ENCODE data around the gene HTT. TPM values are rescaled to one million over a fixed set of nuclear protein-coding genes. Genes with fewer than 3 reads are reported as not detected.

HTT gene
- polyA plus RNA-seq, 2 of the 4 experiments (the other 2 are of a cell fraction), result 14.5 to 16.9 TPM

DNA sequence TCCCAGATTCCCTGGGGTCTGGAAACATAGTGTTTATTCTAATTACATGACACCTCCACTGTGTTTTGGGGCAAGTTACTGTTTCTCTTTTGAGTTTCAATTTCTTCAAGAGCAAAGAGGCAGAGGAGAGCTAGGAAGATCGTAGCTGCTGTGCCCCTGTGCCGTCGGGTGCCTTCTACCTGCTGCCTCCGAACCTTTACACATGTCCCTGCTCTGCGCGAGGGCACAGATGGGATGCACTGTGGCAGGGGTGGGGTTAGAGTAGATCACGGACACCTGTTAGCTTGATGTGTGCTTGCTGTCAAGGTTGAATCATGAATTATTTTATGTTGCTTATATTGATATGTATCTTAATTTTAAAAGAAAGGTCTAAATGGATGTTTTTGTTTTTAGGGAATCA lies 103.4 kb downstream of the HTT start:
- no peak for TF ChIP-seq ZFP36 (IDR thresholded peaks at IDR 0.05; ENCODE audit: borderline replicate concordance, partially characterized antibody)
- TF ChIP-seq, protein P1, sequence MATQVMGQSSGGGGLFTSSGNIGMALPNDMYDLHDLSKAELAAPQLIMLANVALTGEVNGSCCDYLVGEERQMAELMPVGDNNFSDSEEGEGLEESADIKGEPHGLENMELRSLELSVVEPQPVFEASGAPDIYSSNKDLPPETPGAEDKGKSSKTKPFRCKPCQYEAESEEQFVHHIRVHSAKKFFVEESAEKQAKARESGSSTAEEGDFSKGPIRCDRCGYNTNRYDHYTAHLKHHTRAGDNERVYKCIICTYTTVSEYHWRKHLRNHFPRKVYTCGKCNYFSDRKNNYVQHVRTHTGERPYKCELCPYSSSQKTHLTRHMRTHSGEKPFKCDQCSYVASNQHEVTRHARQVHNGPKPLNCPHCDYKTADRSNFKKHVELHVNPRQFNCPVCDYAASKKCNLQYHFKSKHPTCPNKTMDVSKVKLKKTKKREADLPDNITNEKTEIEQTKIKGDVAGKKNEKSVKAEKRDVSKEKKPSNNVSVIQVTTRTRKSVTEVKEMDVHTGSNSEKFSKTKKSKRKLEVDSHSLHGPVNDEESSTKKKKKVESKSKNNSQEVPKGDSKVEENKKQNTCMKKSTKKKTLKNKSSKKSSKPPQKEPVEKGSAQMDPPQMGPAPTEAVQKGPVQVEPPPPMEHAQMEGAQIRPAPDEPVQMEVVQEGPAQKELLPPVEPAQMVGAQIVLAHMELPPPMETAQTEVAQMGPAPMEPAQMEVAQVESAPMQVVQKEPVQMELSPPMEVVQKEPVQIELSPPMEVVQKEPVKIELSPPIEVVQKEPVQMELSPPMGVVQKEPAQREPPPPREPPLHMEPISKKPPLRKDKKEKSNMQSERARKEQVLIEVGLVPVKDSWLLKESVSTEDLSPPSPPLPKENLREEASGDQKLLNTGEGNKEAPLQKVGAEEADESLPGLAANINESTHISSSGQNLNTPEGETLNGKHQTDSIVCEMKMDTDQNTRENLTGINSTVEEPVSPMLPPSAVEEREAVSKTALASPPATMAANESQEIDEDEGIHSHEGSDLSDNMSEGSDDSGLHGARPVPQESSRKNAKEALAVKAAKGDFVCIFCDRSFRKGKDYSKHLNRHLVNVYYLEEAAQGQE (IDR thresholded peaks at IDR 0.05), result no peak
- no peak for TF ChIP-seq KDM1A (IDR thresholded peaks at IDR 0.05; ENCODE audit: low read depth)
- TF ChIP-seq JUN (IDR thresholded peaks at IDR 0.05), result no peak
- TF ChIP-seq, protein P2, sequence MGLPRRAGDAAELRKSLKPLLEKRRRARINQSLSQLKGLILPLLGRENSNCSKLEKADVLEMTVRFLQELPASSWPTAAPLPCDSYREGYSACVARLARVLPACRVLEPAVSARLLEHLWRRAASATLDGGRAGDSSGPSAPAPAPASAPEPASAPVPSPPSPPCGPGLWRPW (IDR thresholded peaks at IDR 0.05), result no peak
- no peak for TF ChIP-seq KDM5A (IDR thresholded peaks at IDR 0.05)
- no peak for TF ChIP-seq HOXA7 (CRISPR knock-in tag; IDR thresholded peaks at IDR 0.05)
- no peak for TF ChIP-seq BHLHE40 (IDR thresholded peaks at IDR 0.05; ENCODE audit: low read depth, low read length)
- no peak for TF ChIP-seq FOSL2 (IDR thresholded peaks at IDR 0.05)
- TF ChIP-seq FOSL2 (CRISPR knock-in tag; IDR thresholded peaks at IDR 0.05), result no peak
- TF ChIP-seq, protein P3, sequence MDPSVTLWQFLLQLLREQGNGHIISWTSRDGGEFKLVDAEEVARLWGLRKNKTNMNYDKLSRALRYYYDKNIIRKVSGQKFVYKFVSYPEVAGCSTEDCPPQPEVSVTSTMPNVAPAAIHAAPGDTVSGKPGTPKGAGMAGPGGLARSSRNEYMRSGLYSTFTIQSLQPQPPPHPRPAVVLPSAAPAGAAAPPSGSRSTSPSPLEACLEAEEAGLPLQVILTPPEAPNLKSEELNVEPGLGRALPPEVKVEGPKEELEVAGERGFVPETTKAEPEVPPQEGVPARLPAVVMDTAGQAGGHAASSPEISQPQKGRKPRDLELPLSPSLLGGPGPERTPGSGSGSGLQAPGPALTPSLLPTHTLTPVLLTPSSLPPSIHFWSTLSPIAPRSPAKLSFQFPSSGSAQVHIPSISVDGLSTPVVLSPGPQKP (IDR thresholded peaks at IDR 0.05; ENCODE audit: low read depth, low read length), result no peak
- TF ChIP-seq, protein P4, sequence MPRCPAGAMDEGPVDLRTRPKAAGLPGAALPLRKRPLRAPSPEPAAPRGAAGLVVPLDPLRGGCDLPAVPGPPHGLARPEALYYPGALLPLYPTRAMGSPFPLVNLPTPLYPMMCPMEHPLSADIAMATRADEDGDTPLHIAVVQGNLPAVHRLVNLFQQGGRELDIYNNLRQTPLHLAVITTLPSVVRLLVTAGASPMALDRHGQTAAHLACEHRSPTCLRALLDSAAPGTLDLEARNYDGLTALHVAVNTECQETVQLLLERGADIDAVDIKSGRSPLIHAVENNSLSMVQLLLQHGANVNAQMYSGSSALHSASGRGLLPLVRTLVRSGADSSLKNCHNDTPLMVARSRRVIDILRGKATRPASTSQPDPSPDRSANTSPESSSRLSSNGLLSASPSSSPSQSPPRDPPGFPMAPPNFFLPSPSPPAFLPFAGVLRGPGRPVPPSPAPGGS (IDR thresholded peaks at IDR 0.05), result no peak
- TF ChIP-seq ZC3H11A (IDR thresholded peaks at IDR 0.05), result no peak
- FAIRE-seq (no peak), DNase-seq (ENCODE audit: low read depth in 1 of 2, low spot score in 1 of 2) (no peak), ATAC-seq (no peak)
- 98% methylated on average over 7 of the region's 7 CpGs for WGBS (ENCODE audit: missing lambda C conversion rate)
- Histone ChIP-seq H3K27ac (no peak overlapping the region), H3K4me2 (no peak overlapping the region), H3K4me1 (no peaks in the 10 kb centered on the region), H3K9me3 (no peaks in the 10 kb centered on the region), H3K4me3 (no peak overlapping the region)
- POLR2A ChIA-PET, result no interaction called here
- CTCF ChIA-PET, result no interaction called here

DNA sequence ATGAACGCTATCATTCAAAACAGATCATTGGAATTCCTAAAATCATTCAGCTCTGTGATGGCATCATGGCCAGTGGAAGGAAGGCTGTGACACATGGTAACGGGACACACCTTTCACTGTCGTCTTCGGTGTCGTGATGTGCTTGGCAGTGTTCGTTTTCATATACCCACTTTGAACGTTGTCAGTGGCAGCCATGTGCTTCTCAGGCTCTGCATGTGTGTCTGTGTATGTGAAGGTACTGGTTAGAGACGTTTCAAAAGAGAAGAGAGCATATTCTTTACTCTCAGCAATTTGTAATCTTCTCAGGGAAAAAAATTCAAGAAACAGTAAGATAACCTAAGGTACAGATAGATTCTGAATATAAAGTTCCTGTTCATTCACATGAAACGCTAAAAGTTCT lies 103.9 kb downstream of the HTT start:
- no peak overlapping the region for H3K4me3 ChIP-seq
- ATAC-seq (no peak), DNase-seq (ENCODE audit: low read depth in 1 of 2, low spot score in 1 of 2) (no peak), FAIRE-seq (no peak)
- ChIA-PET POLR2A (no interaction called here), CTCF (no interaction called here)
- TF ChIP-seq RARB (CRISPR knock-in tag; IDR thresholded peaks at IDR 0.05) (no peak), NPAS2 (CRISPR knock-in tag; IDR thresholded peaks at IDR 0.05; ENCODE audit: borderline replicate concordance) (no peak), CEBPB (IDR thresholded peaks at IDR 0.05) (no peak), HOXA7 (CRISPR knock-in tag; IDR thresholded peaks at IDR 0.05) (no peak), HDAC2 (IDR thresholded peaks at IDR 0.05) (no peak), HEYL (CRISPR knock-in tag; IDR thresholded peaks at IDR 0.05) (no peak), ZFP36 (IDR thresholded peaks at IDR 0.05; ENCODE audit: borderline replicate concordance, partially characterized antibody) (no peak), KDM1A (IDR thresholded peaks at IDR 0.05; ENCODE audit: low read depth) (no peak), SMC3 (IDR thresholded peaks at IDR 0.05) (no peak), ESRRA (IDR thresholded peaks at IDR 0.05; ENCODE audit: borderline replicate concordance, low read length) (no peak), HOXB5 (CRISPR knock-in tag; IDR thresholded peaks at IDR 0.05) (no peak), FOSB (CRISPR knock-in tag; IDR thresholded peaks at IDR 0.05) (no peak), ZSCAN20 (CRISPR knock-in tag; IDR thresholded peaks at IDR 0.05) (no peak), MYC (IDR thresholded peaks at IDR 0.05; ENCODE audit: borderline replicate concordance, low read length) (no peak), SREBF2 (IDR thresholded peaks at IDR 0.05) (no peak)
- TF ChIP-seq, protein P3 (IDR thresholded peaks at IDR 0.05; ENCODE audit: low read depth, low read length), result no peak
- H3K27ac ChIP-seq, result no peak overlapping the region
- WGBS (ENCODE audit: missing lambda C conversion rate), result 79% methylated on average over 9 of the region's 9 CpGs
- no peak overlapping the region for H3K4me2 ChIP-seq
- H3K9me3 ChIP-seq, result no peaks in the 10 kb centered on the region
- no peaks in the 10 kb centered on the region for H3K4me1 ChIP-seq
